ENCODE measurements around the gene ACO1. TPM values are rescaled to one million over a fixed set of nuclear protein-coding genes. Genes with fewer than 3 reads are reported as not detected.
A peak's percentile ranks its signal among the peaks of the same experiment; 100 is the strongest.

The ACO1 gene
- polyA plus RNA-seq, 1 experiment: 330 TPM

GRCh38 chr9:32403567-32404260 lies 19.3 kb downstream of the ACO1 start:
- DNase-seq (ENCODE audit: low read depth, low spot score): no peak
- Histone ChIP-seq H3K27me3 (ENCODE audit: control insufficient read depth, insufficient read depth, low read length) (no peaks in the 10 kb centered on the region), H3K4me3 (ENCODE audit: low read depth, low read length) (no peak overlapping the region), H3K27ac (ENCODE audit: low read depth, low read length) (peak overlapping the region; percentile 3), H3K9me3 (ENCODE audit: control insufficient read depth, insufficient read depth, low read length) (peaks cover 7% of the 10 kb centered on the region; the same call in 1 of the 2 replicates)
- POLR2A ChIA-PET: no interaction called here
- no peak for TF ChIP-seq CTCF (IDR thresholded peaks at IDR 0.05; ENCODE audit: low read depth, low read length)
- CTCF ChIA-PET: interaction anchor here (2.1 kb wide), 1 partner anchor 25 kb away, joined by 7 read pairs; no protein-coding TSS in a partner anchor

GRCh38 chr9:32404402-32404801 lies 20.0 kb downstream of the ACO1 start:
- no peak for DNase-seq (ENCODE audit: low read depth, low spot score)
- POLR2A ChIA-PET: no interaction called here
- CTCF ChIA-PET: interaction anchor here (2.1 kb wide), 1 partner anchor 25 kb away, joined by 7 read pairs; no protein-coding TSS in a partner anchor
- no peak overlapping the region for H3K4me3 ChIP-seq (ENCODE audit: low read depth, low read length)
- TF ChIP-seq CTCF (IDR thresholded peaks at IDR 0.05; ENCODE audit: low read depth, low read length): no peak
- peaks cover 7% of the 10 kb centered on the region; the same call in 1 of the 2 replicates for H3K9me3 ChIP-seq (ENCODE audit: control insufficient read depth, insufficient read depth, low read length)
- no peaks in the 10 kb centered on the region for H3K27me3 ChIP-seq (ENCODE audit: control insufficient read depth, insufficient read depth, low read length)
- no peak overlapping the region for H3K27ac ChIP-seq (ENCODE audit: low read depth, low read length)

- no peaks in the 10 kb centered on the region for H3K27me3 ChIP-seq (ENCODE audit: control insufficient read depth, insufficient read depth, low read length)
- CTCF ChIA-PET: no interaction called here
- DNase-seq (ENCODE audit: low read depth, low spot score): no peak
- TF ChIP-seq CTCF (IDR thresholded peaks at IDR 0.05; ENCODE audit: low read depth, low read length): no peak
- no peak overlapping the region for H3K4me3 ChIP-seq (ENCODE audit: low read depth, low read length)
- peaks cover 7% of the 10 kb centered on the region; the same call in 1 of the 2 replicates for H3K9me3 ChIP-seq (ENCODE audit: control insufficient read depth, insufficient read depth, low read length)
- POLR2A ChIA-PET: no interaction called here
- no peak overlapping the region for H3K27ac ChIP-seq (ENCODE audit: low read depth, low read length)
Observed at GRCh38 chr9:32404856-32405255, 20.4 kb downstream of the ACO1 start.

- H3K4me3 ChIP-seq (ENCODE audit: low read depth, low read length): no peak overlapping the region
- CTCF ChIA-PET: no interaction called here
- TF ChIP-seq CTCF (IDR thresholded peaks at IDR 0.05; ENCODE audit: low read depth, low read length): no peak
- no peak for DNase-seq (ENCODE audit: low read depth, low spot score)
- peaks cover 7% of the 10 kb centered on the region; the same call in 1 of the 2 replicates for H3K9me3 ChIP-seq (ENCODE audit: control insufficient read depth, insufficient read depth, low read length)
- POLR2A ChIA-PET: no interaction called here
- H3K27ac ChIP-seq (ENCODE audit: low read depth, low read length): no peak overlapping the region
- no peaks in the 10 kb centered on the region for H3K27me3 ChIP-seq (ENCODE audit: control insufficient read depth, insufficient read depth, low read length)
Observed at GRCh38 chr9:32405506-32405905, 21.1 kb downstream of the ACO1 start.

GRCh38 chr9:32406046-32406445 lies 21.6 kb downstream of the ACO1 start:
- Histone ChIP-seq H3K4me3 (ENCODE audit: low read depth, low read length) (no peak overlapping the region), H3K27me3 (ENCODE audit: control insufficient read depth, insufficient read depth, low read length) (no peaks in the 10 kb centered on the region), H3K27ac (ENCODE audit: low read depth, low read length) (no peak overlapping the region), H3K9me3 (ENCODE audit: control insufficient read depth, insufficient read depth, low read length) (peaks cover 7% of the 10 kb centered on the region; the same call in 1 of the 2 replicates)
- POLR2A ChIA-PET: no interaction called here
- no peak for DNase-seq (ENCODE audit: low read depth, low spot score)
- CTCF ChIA-PET: no interaction called here
- TF ChIP-seq CTCF (IDR thresholded peaks at IDR 0.05; ENCODE audit: low read depth, low read length): no peak
